ENCODE measurements around the gene E2F1.

Gene E2F1

GRCh38 chr20:33697129-33697528 is 10.9 kb upstream of the E2F1 start:
- Histone ChIP-seq H3K27me3 (ENCODE audit: insufficient read depth, low read length) (no peaks in the 10 kb centered on the region), H2AK5ac (ENCODE audit: low read length) (no peak overlapping the region), H2AFZ (ENCODE audit: insufficient read depth, low read length, poor library complexity) (no peak overlapping the region), H3K4me1 (ENCODE audit: control insufficient read depth in 1 of 2, insufficient read depth in 2 of 2, low read length in 2 of 2) (no peaks in the 10 kb centered on the region), H3K4me2 (ENCODE audit: low read length) (no peak overlapping the region), H3K4ac (ENCODE audit: low read depth, low read length) (no peak overlapping the region), H3K79me1 (ENCODE audit: low read length) (no peaks in the 10 kb centered on the region), H4K12ac (ENCODE audit: low read depth, low read length) (no peak overlapping the region), H3K79me2 (ENCODE audit: control insufficient read depth, insufficient read depth, low read length, poor library complexity) (no peaks in the 10 kb centered on the region), H3K9ac (ENCODE audit: low read length) (no peak overlapping the region), H3K4me3 (ENCODE audit: low read depth, low read length) (no peak overlapping the region), H4K8ac (ENCODE audit: low read depth, low read length) (no peak overlapping the region), H3K18ac (ENCODE audit: low read length) (no peak overlapping the region), H3K36me3 (ENCODE audit: control insufficient read depth in 1 of 2, insufficient read depth in 2 of 2, low read length in 2 of 2) (no peaks in the 10 kb centered on the region), H3K14ac (ENCODE audit: low read length) (no peak overlapping the region), H3K9me3 (ENCODE audit: insufficient read depth, low read depth, low read length) (peaks cover 11% of the 10 kb centered on the region), H2BK12ac (ENCODE audit: low read length) (no peak overlapping the region), H2BK120ac (ENCODE audit: insufficient read depth, low read length, poor library complexity) (no peak overlapping the region), H3K23ac (ENCODE audit: low read length) (no peak overlapping the region), H4K91ac (ENCODE audit: low read depth, low read length) (no peak overlapping the region), H3K27ac (ENCODE audit: low read depth, low read length) (no peak overlapping the region), H2BK5ac (ENCODE audit: low read depth, low read length, poor library complexity) (no peak overlapping the region)
- no CpG with 5 or more reads among the region's 8 CpGs for WGBS (ENCODE audit: extremely low coverage, insufficient coverage, insufficient read length)
- no peak for DNase-seq

GRCh38 chr20:33696448-33696847 is 10.3 kb upstream of the E2F1 start:
- Histone ChIP-seq H3K79me2 (ENCODE audit: control insufficient read depth, insufficient read depth, low read length, poor library complexity) (no peaks in the 10 kb centered on the region), H2BK120ac (ENCODE audit: insufficient read depth, low read length, poor library complexity) (no peak overlapping the region), H4K12ac (ENCODE audit: low read depth, low read length) (no peak overlapping the region), H3K23ac (ENCODE audit: low read length) (no peak overlapping the region), H2BK5ac (ENCODE audit: low read depth, low read length, poor library complexity) (no peak overlapping the region), H3K9ac (ENCODE audit: low read length) (no peak overlapping the region), H3K79me1 (ENCODE audit: low read length) (no peaks in the 10 kb centered on the region), H3K14ac (ENCODE audit: low read length) (no peak overlapping the region), H2BK12ac (ENCODE audit: low read length) (no peak overlapping the region), H3K4me2 (ENCODE audit: low read length) (no peak overlapping the region), H3K36me3 (ENCODE audit: control insufficient read depth in 1 of 2, insufficient read depth in 2 of 2, low read length in 2 of 2) (no peaks in the 10 kb centered on the region), H4K8ac (ENCODE audit: low read depth, low read length) (no peak overlapping the region), H3K4me3 (ENCODE audit: low read depth, low read length) (no peak overlapping the region), H3K18ac (ENCODE audit: low read length) (no peak overlapping the region), H2AFZ (ENCODE audit: insufficient read depth, low read length, poor library complexity) (no peak overlapping the region), H4K91ac (ENCODE audit: low read depth, low read length) (no peak overlapping the region), H2AK5ac (ENCODE audit: low read length) (no peak overlapping the region), H3K4me1 (ENCODE audit: control insufficient read depth in 1 of 2, insufficient read depth in 2 of 2, low read length in 2 of 2) (no peaks in the 10 kb centered on the region), H3K27me3 (ENCODE audit: insufficient read depth, low read length) (no peaks in the 10 kb centered on the region), H3K27ac (ENCODE audit: low read depth, low read length) (no peak overlapping the region), H3K4ac (ENCODE audit: low read depth, low read length) (no peak overlapping the region), H3K9me3 (ENCODE audit: insufficient read depth, low read depth, low read length) (peaks cover 7% of the 10 kb centered on the region)
- DNase-seq, result no peak
- no CpG with 5 or more reads among the region's 4 CpGs for WGBS (ENCODE audit: extremely low coverage, insufficient coverage, insufficient read length)

GRCh38 chr20:33694639-33695012 is 8.4 kb upstream of the E2F1 start:
- H3K27me3 ChIP-seq (ENCODE audit: insufficient read depth, low read length), result no peaks in the 10 kb centered on the region
- no peak overlapping the region for H2AK5ac ChIP-seq (ENCODE audit: low read length)
- H3K14ac ChIP-seq (ENCODE audit: low read length), result no peak overlapping the region
- H3K18ac ChIP-seq (ENCODE audit: low read length), result no peak overlapping the region
- H3K9ac ChIP-seq (ENCODE audit: low read length), result no peak overlapping the region
- WGBS (ENCODE audit: extremely low coverage, insufficient coverage, insufficient read length), result no CpG with 5 or more reads among the region's 6 CpGs
- H3K27ac ChIP-seq (ENCODE audit: low read depth, low read length), result no peak overlapping the region
- no peak overlapping the region for H2AFZ ChIP-seq (ENCODE audit: insufficient read depth, low read length, poor library complexity)
- H3K4me2 ChIP-seq (ENCODE audit: low read length), result no peak overlapping the region
- H2BK120ac ChIP-seq (ENCODE audit: insufficient read depth, low read length, poor library complexity), result no peak overlapping the region
- H3K4ac ChIP-seq (ENCODE audit: low read depth, low read length), result no peak overlapping the region
- H4K91ac ChIP-seq (ENCODE audit: low read depth, low read length), result no peak overlapping the region
- no peak overlapping the region for H3K4me3 ChIP-seq (ENCODE audit: low read depth, low read length)
- no peak overlapping the region for H4K12ac ChIP-seq (ENCODE audit: low read depth, low read length)
- H3K23ac ChIP-seq (ENCODE audit: low read length), result no peak overlapping the region
- no peaks in the 10 kb centered on the region for H3K36me3 ChIP-seq (ENCODE audit: control insufficient read depth in 1 of 2, insufficient read depth in 2 of 2, low read length in 2 of 2)
- no peaks in the 10 kb centered on the region for H3K4me1 ChIP-seq (ENCODE audit: control insufficient read depth in 1 of 2, insufficient read depth in 2 of 2, low read length in 2 of 2)
- no peak overlapping the region for H4K8ac ChIP-seq (ENCODE audit: low read depth, low read length)
- no peaks in the 10 kb centered on the region for H3K79me2 ChIP-seq (ENCODE audit: control insufficient read depth, insufficient read depth, low read length, poor library complexity)
- peaks cover 2% of the 10 kb centered on the region for H3K9me3 ChIP-seq (ENCODE audit: insufficient read depth, low read depth, low read length)
- no peak for DNase-seq
- no peak overlapping the region for H2BK5ac ChIP-seq (ENCODE audit: low read depth, low read length, poor library complexity)
- H3K79me1 ChIP-seq (ENCODE audit: low read length), result no peaks in the 10 kb centered on the region
- no peak overlapping the region for H2BK12ac ChIP-seq (ENCODE audit: low read length)

GRCh38 chr20:33693741-33694638 is 7.8 kb upstream of the E2F1 start:
- no peak overlapping the region for H2BK120ac ChIP-seq (ENCODE audit: insufficient read depth, low read length, poor library complexity)
- no peak overlapping the region for H3K4me2 ChIP-seq (ENCODE audit: low read length)
- no peak overlapping the region for H3K23ac ChIP-seq (ENCODE audit: low read length)
- no peak overlapping the region for H4K91ac ChIP-seq (ENCODE audit: low read depth, low read length)
- no peak overlapping the region for H2BK12ac ChIP-seq (ENCODE audit: low read length)
- no peak overlapping the region for H3K4ac ChIP-seq (ENCODE audit: low read depth, low read length)
- H3K18ac ChIP-seq (ENCODE audit: low read length), result no peak overlapping the region
- no peaks in the 10 kb centered on the region for H3K79me2 ChIP-seq (ENCODE audit: control insufficient read depth, insufficient read depth, low read length, poor library complexity)
- H3K14ac ChIP-seq (ENCODE audit: low read length), result no peak overlapping the region
- no peak overlapping the region for H3K27ac ChIP-seq (ENCODE audit: low read depth, low read length)
- H3K79me1 ChIP-seq (ENCODE audit: low read length), result no peaks in the 10 kb centered on the region
- H4K12ac ChIP-seq (ENCODE audit: low read depth, low read length), result no peak overlapping the region
- H3K36me3 ChIP-seq (ENCODE audit: control insufficient read depth in 1 of 2, insufficient read depth in 2 of 2, low read length in 2 of 2), result no peaks in the 10 kb centered on the region
- WGBS (ENCODE audit: extremely low coverage, insufficient coverage, insufficient read length), result no CpG with 5 or more reads among the region's 17 CpGs
- H3K27me3 ChIP-seq (ENCODE audit: insufficient read depth, low read length), result no peaks in the 10 kb centered on the region
- no peak overlapping the region for H2AFZ ChIP-seq (ENCODE audit: insufficient read depth, low read length, poor library complexity)
- DNase-seq, result no peak
- no peak overlapping the region for H3K4me3 ChIP-seq (ENCODE audit: low read depth, low read length)
- peaks cover 2% of the 10 kb centered on the region for H3K9me3 ChIP-seq (ENCODE audit: insufficient read depth, low read depth, low read length)
- no peak overlapping the region for H2AK5ac ChIP-seq (ENCODE audit: low read length)
- H2BK5ac ChIP-seq (ENCODE audit: low read depth, low read length, poor library complexity), result no peak overlapping the region
- no peaks in the 10 kb centered on the region for H3K4me1 ChIP-seq (ENCODE audit: control insufficient read depth in 1 of 2, insufficient read depth in 2 of 2, low read length in 2 of 2)
- H4K8ac ChIP-seq (ENCODE audit: low read depth, low read length), result no peak overlapping the region
- H3K9ac ChIP-seq (ENCODE audit: low read length), result no peak overlapping the region

Measured in trophoblast cell (in vitro differentiated cells and primary cell).